Suppressor macrophage treated with lipopolysaccharide for 1 hour (primary cell): ENCODE results near the gene LBHD2.
"Not testable (repeated sequence)": the region's sequence is repeated elsewhere in the genome, so short reads cannot be mapped to it uniquely, and the experiment has no call there.

Experiments used
- DNase-seq, 3 donors: peaks; one replicate each; pipeline ENCODE4 v3.0.0-alpha.2; 2020 to 2022

LBHD2 gene

DNA sequence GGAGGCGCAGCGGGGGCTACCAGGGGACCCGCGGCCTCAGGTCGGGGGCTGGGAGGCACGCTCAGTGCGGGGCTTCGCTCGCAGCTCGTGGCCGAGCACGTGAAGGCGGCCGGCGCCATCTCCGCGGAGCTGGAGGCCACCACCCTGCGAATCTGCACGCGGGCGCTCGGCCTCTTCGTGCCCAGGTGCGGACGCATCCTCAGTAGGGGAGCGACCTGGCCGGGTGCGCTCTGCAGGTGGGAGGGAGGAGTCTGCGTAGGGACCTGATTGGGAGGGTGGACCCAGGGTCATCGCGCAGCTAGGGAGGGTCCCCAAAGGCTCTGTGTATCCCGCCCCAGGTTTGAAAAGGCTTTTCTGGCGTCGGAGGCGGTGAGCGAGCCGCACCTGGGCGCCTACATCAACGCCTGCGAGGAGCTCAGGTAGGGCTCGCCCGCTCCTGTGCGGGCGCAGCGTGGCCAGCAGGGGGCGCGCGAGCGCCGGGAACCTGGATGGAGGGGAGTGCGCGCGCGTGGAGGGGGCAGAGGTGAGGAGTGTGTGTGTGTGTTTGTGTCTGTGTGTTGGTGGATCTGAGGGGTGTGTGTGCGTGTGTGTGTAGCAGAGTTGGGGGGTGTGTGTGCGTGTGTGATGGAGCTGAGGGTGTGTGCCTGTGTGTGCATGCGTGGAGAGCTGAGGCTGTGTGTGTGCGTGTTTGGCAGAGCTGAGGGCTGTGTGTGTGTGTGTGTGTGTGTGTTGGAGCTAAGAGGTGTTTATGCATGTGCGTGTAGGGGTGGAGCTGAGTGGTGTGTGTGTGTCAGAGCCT lies 20.8 kb downstream of the LBHD2 start:
- peak; percentile 54 to 84 (median 68) for DNase-seq

DNA sequence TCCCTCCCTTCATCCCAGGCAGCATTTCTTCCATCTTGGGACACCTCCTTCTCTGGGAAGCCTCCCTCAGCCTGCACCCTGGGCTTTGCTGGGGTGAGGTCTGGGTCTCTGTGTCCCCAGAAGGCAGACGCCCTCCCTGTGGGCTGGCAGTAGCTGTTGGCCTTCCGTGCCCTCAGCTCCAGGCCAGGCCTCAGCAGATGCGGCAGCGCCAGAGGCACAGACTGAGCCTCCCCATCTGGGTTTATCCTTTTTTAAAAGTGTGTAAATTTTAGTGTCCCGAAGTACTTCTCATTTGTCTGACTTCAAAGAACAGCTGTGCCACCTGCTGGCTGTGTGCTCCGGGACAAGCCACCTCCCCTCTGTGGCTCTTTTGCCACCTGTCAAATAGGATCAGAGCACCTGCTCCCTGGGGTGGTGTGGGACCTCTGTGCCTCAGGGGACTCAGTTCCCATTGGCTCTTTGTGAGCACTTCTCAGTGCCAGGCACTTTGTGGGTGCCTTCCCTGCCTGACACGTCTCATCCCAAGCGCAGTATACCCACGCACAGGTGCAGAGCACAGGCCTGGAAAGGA lies 21.7 kb downstream of the LBHD2 start:
- DNase-seq: no peak

DNA sequence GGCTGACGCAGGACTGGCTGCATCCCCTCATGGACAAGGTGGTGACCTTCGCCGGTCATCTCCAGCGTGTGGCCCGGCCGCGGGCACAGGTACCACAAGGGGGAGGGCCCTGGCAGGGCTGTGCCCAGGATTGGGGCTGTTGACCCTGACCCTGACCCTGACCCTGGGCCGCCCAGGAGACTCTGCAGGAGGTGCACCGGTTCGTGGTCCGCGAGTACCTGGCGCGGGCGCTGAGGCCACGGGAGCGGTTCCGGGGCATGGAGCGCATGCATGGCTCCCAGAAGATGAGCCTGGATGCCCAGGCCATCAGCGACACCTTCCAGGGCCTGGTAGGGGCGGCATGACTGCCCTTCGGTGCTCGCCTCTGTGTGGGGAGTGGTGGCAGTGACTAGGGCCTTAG lies 23.4 kb downstream of the LBHD2 start:
- DNase-seq: no peak

DNA sequence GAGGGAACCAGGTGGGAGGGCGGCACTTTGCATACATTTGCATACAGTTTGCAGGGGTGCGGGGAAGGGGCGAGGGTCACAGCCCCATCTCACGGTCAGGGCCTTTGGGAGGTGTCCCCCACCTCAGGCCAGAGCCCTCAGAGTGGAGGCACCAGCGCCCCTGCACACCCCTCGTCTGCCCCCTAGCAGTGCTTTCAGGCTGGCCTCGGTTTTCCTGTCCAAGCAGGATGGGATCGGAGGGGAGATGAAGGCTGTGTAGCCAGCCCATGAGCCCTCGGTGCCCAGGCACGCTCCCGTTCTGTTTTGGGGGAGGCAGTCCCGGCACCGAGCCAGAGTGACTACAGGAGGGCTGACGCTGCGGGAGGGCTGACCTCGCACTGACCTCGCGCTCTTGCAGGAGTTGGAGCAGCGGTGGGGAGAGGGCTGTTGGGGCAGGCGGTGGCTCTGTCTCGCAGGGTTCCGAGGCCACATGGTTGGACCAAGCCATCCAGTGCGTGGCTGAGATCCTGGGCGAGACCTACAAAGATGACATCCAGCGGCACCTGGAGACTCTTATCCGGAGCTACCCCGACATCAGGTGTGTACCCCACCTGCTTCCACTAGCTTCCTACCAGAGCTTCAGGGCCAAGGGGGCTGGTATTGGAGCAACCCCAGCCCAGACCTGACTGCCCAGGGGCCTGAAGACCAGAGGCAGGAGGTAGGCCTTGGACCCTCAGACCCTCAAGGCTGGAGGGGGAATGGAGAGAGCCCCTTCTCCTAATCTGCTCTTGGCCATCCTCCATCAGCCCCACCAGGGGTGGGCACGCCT lies 24.1 kb downstream of the LBHD2 start:
- no peak for DNase-seq

DNA sequence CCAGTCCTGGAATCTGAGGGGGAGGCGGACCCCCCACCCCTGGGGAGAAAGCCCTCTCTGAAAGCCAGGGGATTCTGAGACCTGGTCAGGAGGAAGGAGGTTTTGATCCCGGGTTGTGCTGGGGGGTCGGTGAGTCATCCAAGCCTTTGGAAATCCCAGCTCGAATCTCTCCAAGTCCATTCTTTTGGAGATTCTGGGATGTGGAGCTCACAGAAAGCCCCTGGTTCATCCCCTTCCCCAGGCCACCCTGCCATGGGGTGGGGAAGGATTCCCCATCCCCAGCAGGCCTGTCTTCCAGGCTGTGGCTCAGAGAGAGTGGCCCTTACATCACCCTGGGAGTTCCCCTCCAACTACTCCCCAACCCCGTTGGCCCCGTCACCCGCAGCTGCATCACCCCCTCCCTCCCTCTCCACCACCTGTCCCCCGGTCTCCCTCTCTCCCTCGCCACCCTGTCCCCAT lies 24.8 kb downstream of the LBHD2 start:
- peak; percentile 94 to 98 (median 97) for DNase-seq

DNA sequence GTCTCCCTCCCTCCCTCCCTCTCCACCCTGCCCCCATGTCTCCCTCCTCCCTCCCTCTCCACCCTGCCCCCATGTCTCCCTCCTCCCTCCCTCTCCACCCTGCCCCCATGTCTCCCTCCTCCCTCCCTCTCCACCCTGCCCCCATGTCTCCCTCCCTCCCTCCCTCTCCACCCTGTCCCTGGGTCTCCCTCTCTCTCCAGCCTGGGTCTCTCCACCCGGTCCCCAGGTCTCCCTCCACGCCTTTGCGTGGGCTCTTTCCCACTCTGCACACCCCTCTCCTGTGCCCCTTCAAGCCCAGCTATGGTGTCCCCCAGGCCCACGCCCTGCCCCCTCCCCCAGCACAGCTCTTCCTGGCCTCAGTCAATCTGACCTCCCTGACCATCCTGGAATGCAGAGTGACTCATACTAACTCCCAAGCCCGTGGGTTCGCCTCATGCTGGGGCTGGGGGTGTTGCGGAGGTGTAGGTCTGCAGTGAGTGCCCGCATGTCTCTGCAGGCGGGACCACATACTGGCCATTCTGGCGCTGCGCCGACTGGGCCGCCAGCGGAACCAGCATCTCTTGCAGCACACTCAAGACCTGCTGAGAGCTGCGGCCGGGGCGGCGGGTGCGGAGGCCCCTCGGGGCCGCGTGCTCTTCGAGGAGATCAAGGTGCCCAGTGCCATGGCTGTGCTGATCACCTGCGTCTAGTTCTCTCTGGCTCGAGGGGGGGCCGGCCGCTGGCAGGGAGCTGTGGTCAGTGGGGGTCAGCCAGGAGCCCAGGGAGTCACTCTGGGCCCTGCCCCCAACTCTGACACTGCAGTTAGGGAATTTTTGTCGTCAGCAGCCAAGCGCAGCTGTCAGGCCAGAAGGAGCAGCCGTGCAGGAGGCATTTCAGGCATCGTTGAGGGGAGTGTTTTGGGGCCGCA lies 25.8 kb downstream of the LBHD2 start:
- peak; percentile 34 to 53 (median 50) for DNase-seq

DNA sequence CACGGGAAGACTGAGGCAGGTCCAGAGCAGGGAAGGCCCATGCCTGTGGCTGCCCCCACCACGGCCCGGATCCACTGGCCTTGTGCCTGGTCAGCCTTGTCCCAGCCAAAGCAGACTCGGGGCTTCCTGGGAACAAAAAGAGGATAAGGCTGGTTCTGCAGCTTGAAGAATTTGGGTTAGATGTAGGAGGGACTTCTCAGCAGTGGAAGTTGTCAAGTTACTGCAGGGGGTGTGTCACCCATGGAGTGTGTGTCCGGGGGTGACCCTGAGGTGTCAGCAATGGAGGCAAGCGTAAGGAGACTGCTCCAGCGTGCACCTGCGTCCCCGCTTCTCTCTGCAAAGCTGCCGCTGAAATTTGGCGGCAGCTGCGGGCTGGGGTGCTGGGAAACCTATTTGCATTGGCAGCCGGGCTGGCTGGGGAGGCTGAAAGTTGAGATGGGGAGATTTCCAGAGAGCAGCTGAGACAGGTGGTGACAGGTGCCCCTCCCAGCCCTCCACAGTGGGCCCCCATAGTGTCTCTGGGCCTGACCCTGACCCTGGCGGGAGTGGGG lies 26.7 kb downstream of the LBHD2 start:
- no peak for DNase-seq

DNA sequence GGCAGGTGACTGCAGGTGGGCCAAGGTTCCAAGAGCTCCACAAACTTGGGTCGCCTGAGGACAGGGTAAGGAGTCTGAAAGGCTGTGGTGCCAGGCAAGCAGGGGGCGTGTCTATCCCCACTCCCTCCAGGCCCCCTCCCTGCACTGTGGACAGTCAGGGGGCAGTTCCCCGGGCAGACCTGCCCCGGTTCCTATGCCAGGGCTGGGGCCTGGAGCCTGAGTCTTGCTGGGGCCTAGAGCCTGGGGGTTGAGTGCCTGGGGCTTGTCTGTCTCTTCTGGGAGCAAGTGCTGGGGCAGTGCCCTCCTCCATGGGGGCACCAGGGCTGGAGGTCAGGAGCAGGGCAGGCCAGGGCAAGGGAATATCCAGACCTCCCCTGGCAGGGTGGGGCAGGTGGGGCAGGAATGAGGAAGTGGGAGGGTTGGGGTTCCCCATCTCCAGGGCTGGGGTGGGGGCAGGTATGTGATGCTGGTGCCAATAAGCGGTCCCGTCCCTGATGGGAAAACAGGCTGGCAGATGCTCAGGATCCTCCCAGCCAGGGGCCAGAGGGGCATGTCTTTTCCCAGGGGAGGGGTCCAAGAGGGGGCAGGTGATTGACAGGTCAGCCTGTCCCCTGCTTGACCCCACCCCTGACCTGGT lies 27.3 kb downstream of the LBHD2 start:
- DNase-seq: peak; percentile 28 to 65 (median 47)

DNA sequence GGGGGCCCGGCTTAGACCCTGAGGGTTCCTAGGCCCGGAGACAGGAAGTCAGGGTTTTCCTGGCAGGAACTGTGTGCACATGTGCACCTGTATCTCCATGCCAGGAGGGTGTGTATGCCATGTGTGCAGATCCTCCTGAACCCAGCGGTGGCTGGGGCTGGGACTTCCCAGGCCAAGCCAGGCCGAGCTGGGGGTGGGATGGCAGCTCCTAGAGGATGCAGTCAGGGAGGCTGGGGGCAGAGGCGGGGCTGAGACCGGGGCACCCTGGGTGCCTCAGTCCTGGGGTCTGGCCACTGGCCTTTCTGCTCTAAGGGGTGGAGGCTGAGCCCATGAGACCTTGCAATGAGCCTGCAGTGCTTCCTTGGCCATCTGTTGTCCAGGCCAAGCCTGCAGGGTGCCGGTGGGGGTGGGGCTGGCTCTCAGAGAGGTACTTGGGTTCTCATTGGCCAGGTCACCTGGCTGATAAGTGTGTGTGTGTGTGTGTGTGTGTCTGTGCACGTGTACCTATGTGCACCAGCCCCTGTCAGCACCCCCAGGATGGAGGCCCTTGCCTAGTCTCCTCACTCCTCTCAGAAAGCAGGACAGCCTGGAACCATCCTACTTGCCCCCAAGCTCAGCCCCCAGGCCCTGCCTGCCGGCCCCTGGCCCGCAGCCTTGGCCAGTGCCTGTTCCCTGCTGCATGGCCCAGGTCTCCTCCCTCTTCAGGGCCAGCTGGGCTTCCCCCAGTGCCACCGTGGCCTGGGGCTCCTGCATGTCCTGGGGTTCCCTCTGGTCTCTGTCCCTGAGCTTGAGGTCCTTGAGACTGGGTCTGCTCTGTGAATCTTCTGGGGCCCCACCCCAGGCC lies 28.6 kb downstream of the LBHD2 start:
- peak in 1 of 3 donors; percentile 60 for DNase-seq

DNA sequence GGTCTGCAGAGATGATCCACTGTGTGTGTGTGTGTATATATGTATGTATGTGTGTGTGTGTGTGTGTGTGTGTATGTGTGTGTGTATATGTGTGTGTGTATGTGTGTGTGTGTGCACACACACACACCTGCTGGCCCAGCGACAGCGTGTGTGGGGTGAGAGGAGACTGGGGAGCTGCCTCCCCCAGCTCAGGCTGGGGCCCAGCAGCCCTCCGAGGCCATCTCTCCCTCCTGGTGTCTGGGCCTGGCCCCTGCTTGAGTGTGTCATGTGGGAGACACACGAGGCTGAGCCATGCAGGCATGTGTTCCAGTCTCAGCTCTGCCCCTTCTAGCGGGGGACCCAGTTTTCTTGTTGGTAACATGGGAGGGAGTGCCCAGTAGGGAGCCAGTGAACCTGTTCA lies 29.3 kb downstream of the LBHD2 start:
- DNase-seq: no peak

DNA sequence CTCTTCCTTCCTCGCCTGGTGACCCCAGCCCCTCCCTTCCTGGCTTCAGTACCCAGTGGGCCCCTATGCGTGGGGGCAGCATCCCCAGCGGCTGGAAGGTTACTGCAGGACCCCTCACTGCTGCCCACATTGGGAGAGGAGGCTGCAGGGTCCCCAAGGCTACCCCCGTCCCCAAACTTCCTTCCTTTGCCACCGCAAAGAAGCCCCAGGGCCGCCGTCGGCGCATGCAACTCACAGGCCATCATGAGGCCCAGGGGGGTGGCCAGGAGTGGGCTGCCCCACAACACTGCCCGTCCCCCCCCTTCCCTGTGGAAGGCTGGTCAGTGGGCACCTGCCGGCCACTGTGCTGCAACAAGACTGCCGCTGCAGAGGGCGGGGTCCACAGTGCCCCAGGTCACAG lies 29.8 kb downstream of the LBHD2 start:
- no peak for DNase-seq

DNA sequence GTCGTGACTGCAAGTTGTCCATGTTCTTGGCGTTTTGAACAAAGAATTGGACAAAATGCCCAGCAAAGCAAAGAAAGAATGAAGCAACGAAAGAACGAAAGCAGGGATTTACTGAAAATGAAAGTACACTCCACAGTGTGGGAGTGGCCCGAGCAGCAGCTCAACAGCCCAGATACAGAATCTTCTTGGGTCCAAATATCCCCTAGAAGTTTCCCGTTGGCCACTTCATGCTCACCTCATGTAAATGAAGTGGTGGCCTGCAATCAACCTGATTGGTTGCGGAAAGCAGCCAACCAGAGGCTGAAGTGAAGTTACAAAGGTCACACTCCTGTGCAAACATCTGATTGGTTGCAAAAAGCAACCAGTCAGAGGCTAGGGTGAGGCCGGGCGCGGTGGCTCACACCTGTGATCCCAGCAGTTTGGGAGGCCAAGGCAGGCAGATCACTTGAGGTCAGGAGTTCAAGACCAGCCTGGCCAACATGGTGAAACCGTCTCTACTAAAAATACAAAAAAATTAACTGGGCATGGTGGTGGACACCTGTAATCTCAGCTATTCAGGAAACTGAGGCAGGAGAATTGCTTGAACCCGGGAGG lies 31.2 kb downstream of the LBHD2 start:
- DNase-seq: peak; percentile 85 to 94 (median 89)

DNA sequence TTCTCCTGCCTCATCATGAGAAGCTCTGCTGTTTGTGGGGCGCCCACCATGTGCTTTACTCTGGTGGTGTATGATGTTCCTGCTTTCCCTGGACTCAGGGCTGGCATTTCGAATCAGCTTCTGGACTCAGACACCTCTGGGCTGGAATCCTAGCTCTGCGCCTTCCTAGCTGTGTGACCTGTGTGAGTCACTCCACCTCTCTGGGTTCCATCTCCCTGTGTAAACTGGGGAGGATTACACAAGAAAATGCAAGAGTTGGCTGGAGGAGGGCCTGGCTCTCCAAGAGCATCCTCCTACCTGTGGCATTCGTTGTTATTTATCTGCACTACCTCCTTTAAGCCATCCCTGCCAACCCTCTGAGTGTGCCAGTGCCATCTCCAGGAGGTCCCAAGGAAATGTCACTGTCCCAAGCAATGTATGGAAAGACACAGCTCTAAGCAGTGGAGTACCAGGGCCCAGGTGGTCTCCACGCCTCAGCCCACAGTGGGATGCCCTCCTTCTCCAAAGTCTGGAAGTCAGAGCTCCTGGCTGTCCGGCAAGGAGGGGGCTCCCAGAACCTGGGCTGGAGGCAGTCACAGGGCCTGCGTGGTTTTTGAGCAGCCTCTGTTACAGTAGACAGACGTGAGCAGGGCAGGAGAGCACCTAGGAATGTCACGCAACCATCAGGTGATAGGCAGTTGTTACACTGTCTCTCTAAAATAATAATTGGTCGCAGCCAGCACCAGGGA lies 32.0 kb downstream of the LBHD2 start:
- DNase-seq: peak in 1 of 3 donors; percentile 28

DNA sequence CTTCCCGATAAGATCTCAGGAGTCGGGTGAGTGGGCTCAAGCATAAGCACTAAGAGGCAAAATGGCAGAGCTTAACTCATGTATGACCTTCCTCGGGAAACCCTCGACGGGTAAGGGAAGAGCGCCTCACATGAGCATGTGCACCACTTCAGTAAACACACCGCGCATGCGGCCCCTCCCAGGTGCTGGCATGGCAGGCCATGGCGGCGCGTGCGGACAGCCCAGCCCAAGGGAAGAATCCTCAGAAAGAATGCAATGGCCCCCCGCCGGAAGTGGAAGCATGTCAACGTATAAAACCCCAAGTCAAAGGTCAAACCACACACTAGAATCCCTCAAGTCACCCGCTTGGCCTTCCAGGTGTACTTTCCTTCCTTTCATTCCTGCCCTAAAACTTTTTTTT lies 32.6 kb downstream of the LBHD2 start:
- no peak for DNase-seq

DNA sequence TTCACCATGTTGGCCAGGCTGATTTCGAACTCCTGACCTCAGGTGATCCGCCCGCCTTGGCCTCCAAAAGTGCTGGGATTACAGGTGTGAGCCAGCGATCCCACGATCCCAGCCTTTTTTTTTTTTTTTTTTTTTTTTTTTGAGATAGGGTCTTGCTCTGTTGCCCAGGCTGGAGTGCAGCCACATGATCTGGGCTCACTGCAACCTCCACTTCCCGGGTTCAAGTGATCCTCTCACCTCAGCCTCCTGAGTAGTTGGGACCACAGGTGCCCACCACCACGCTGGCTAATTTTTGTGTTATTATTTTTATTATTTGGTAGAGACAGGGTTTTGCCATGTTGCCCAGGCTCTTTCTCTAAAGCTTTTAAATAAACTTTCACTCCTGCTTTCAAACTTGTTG lies 33.5 kb downstream of the LBHD2 start:
- DNase-seq: not testable (repeated sequence)

DNA sequence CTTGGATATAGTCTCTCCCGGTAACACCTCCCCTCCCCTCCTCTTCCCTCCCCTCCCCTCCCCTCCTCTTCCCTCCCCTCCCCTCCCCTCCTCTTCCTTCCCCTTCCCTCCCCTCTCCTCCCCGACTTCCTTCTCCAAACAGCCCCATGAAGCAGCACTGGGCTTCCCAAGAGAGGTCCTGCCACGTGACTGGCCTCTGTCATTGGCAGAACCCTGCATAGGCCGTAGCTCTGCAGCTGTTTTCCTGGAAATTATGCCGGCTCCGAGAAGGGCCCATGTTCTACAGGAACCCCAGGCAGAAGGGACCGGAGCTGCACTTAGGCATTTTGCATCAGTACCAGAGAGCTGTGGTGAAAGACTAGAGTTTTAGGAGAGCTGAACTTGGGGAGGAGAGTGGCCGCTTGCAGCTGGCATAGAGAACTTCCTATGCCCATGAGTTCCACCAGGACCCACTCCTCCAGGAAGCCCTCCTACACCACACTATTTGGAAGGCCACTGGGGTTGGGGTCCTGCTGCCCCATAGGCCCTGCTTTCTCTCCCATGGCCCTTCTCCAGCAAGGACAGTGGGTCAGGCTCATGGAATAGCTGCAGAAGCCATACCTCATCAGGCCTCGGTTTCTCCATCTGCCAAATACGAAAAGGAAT lies 34.1 kb downstream of the LBHD2 start:
- DNase-seq: peak; percentile 91 to 99 (median 94)

DNA sequence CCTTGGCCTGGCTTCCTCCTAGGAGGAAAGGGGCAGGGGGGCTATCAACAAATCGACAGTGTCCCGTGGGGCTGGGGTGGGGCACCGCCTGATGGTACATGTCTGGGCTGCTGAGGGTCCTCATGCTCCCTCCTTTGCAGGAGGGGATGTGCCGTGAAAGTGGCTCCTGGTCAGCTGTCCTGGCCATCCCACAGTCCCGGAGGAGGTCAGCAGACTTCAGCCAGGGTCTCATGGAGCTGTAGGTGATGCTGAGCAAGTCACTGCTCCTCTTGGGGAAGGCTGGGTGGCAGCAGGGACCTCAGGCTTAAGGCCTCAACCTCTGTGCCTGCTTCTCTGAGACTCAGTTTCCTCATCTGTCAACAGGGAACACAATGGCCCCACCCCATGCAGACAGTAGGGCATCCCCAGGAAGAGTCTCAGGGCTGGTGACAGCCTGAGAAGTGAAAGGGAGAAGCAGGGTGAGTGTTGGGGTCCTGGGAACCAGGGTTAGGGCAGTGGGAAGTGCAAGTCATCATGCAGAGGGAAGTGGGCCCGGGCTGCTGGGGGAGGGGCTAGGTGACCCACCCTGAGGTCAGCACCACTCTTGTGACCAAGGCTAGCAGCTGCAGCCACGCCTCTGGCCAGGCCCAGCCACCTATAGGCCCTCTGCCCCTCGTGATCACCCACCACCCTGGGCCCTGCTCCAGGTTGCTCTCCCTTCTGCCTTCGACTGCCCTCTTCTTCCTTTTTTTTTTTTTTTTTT lies 34.8 kb downstream of the LBHD2 start:
- DNase-seq: peak; percentile 91 to 98 (median 98)

DNA sequence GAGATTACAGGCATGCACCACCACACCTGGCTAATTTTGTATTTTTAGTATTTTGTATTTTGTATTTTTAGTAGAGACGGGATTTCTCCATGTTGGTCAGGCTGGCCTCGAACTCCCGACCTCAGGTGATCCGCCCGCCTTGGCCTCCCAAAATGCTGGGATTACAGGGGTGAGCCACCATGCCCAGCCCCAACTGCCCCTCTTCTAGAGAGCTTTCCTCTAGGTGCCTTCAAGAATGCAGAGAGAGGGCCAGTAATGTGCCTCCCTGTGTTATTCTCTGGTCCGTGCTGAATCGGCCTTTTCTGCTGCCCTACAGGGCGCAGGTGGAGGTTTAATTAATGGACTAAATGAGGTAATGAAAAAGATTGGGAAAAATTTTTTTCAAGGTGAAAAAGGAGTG lies 35.5 kb downstream of the LBHD2 start:
- DNase-seq: not testable (repeated sequence)
